DOHH2 (cell line): ENCODE measurements around the gene EME2.

Experiments
- CTCF ChIP-seq: fragments of 200-600 bp; sonication (generic); IDR thresholded peaks from one replicate; pipeline ENCODE4 v1.5.1; 2014; ENCODE audit warnings: antibody characterized with exemption, mild to moderate bottlenecking, low read depth, low read length; ENCODE audit not compliant: poor library complexity, severe bottlenecking
- EZH2phosphoT487 ChIP-seq: fragments of 200-600 bp; sonication (generic); IDR thresholded peaks from 2 replicates; pipeline ENCODE4 v1.6.1; 2017; ENCODE audit warnings: borderline replicate concordance, mild to moderate bottlenecking, antibody characterized with exemption, low read length, moderate library complexity, mixed read lengths

DNA sequence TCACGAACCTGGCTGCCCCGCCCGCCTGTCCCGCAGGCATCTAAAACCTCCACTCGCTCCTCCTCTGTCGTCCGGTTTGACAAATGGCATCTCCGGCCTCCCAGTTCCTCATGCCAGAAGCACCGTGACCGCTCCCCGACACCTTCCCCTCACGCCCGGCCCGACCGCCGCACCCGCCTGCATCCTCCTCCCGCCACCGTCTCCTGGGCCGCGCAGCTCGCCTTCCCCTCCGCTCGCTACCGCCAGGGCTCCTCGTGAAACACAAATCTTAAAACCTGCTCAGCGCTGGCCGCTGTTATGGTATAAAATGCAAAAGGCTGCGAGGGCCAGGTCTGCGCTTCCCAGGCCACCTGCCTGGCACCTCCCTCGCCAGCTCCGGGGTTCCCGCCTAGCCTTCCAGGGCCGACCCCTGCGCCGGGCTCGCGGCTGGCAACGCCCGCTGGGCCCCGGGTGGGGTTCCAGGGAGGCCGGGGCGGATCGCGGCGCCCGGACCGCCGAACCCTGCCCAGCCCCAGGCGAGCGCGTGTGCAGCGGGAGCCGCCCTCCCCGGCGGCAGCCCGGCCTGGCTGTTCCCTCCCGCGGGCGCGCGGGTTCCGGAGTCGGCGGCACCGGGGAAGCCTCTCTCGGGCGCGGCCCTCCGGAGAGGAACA lies 9.3 kb downstream of the EME2 start:
- no peak for TF ChIP-seq EZH2phosphoT487
- TF ChIP-seq CTCF, result no peak
